Measurements from ENCODE around the gene ASAP2. TPM values are rescaled to one million over a fixed set of nuclear protein-coding genes. Genes with fewer than 3 reads are reported as not detected.

ASAP2 gene
- total RNA-seq, 4 donors from 2014 or later, result 28.2 to 38.0 (median 31.7) TPM

DNA sequence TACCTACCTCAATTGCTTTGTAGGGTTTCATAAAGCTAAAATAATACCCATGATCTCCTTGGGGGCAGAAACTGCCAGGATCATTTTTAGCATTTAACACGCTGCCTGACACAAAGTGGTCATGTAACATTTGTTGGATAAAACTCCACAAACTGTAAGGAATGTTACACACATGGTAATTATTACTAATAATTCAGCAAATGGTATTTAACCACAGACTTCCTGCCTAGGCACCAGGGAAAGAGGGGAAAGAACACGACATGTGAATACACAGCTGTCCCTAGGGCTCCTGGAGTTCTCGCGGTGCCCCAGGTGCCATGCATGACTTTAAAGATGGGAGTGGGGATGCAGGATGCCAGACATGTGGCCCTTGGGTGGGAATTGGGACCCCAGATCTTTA, 43.5 kb downstream of the ASAP2 start:
- peaks cover 0 to 67% (median 32%) of the 10 kb centered on the region in 4 donors for H3K4me1 ChIP-seq
- H3K27ac ChIP-seq, result peak overlapping the region in 2 of 4 donors; percentile 56 to 68
- TF ChIP-seq EP300 (IDR thresholded peaks at IDR 0.05) (no peak), POLR2A (IDR thresholded peaks at IDR 0.05) (no peak), CTCF (IDR thresholded peaks at IDR 0.05) (no peak)
- no peaks in the 10 kb centered on the region for H3K27me3 ChIP-seq
- H3K9me3 ChIP-seq, result no peaks in the 10 kb centered on the region
- H3K36me3 ChIP-seq, result no peaks in the 10 kb centered on the region
- no peak overlapping the region for H3K4me3 ChIP-seq
- 72 to 92% methylated on average over 4 of the region's 4 CpGs for WGBS, 2 donors
- no peak for DNase-seq (ENCODE audit: low spot score in 2 of 2)

DNA sequence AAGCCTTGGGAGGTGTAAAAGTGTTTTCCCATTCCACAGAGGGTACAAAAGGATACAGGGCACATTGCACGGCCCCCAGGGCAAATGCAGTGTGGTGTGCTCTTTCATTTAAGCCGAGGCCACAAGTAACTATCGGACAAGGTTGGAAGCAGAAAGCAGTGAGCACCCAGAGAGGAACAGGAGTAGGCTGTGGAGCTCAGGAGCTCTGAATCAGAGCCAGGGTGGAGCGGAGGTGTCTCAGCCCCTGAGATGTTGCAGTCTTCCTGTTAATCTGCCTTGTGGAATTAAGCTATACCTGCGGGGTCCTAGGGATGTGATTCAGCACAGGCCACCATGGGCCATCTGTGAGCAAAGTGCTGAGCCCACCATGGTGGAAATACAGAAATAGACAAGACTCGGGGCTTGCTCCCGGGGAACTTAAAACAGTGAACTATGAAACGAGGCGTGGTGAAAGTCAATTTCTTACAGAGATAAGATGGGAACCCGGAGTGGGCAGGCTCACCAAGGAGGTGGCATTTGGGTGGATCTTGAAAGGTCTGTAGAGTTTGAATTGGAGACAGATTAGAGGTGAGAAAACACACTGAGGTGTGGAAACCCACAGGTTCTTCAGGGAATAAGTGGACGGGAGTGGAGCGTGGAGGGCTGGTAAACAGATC, 44.0 kb downstream of the ASAP2 start:
- no peak for DNase-seq (ENCODE audit: low spot score in 2 of 2)
- Histone ChIP-seq H3K27me3 (no peaks in the 10 kb centered on the region), H3K4me1 (peaks cover 0 to 68% (median 32%) of the 10 kb centered on the region in 4 donors), H3K27ac (peak overlapping the region in 2 of 4 donors; percentile 54 to 68), H3K9me3 (no peaks in the 10 kb centered on the region), H3K4me3 (no peak overlapping the region), H3K36me3 (no peaks in the 10 kb centered on the region)
- 90% methylated on average over 12 of the region's 12 CpGs for WGBS, 2 donors
- TF ChIP-seq EP300 (IDR thresholded peaks at IDR 0.05) (no peak), CTCF (IDR thresholded peaks at IDR 0.05) (no peak), POLR2A (IDR thresholded peaks at IDR 0.05) (no peak)

- peak in 1 of 2 donors; percentile 43 for DNase-seq (ENCODE audit: low spot score in 2 of 2)
- no peaks in the 10 kb centered on the region for H3K9me3 ChIP-seq
- 69 to 72% methylated on average over 16 of the region's 16 CpGs for WGBS, 2 donors
- peaks cover 0 to 68% (median 36%) of the 10 kb centered on the region in 4 donors for H3K4me1 ChIP-seq
- no peaks in the 10 kb centered on the region for H3K36me3 ChIP-seq
- H3K27ac ChIP-seq, result peak overlapping the region in 2 of 4 donors; percentile 54 to 68
- no peaks in the 10 kb centered on the region for H3K27me3 ChIP-seq
- H3K4me3 ChIP-seq, result no peak overlapping the region
- TF ChIP-seq EP300 (IDR thresholded peaks at IDR 0.05) (peak in 1 of 2 donors; percentile 37), CTCF (IDR thresholded peaks at IDR 0.05) (no peak)
These were observed 44.8 kb downstream of the ASAP2 start for GRCh38 chr2:9251154-9252001.

DNA sequence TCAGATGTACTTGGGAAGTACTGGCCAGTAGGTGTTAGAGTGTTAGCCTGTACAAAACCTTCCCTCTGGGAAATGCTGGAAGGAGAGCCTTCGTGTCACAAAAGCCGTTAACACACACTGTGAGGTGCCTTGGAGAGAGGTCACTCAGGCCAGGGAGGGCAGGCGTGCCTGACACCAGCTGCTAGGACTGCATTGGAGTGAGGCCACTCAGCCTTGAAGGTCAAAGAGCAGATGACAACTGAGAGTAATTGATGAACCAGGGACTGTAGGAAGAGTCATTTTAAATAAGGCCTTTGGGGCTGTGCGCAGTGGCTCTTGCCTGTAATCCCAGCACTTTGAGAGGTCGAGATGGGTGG, 45.4 kb downstream of the ASAP2 start:
- Histone ChIP-seq H3K9me3 (no peaks in the 10 kb centered on the region), H3K4me1 (peaks cover 0 to 68% (median 39%) of the 10 kb centered on the region in 4 donors), H3K27ac (peak overlapping the region in 2 of 4 donors; percentile 54 to 68), H3K36me3 (no peaks in the 10 kb centered on the region), H3K4me3 (no peak overlapping the region), H3K27me3 (no peaks in the 10 kb centered on the region)
- no peak for DNase-seq (ENCODE audit: low spot score in 2 of 2)
- TF ChIP-seq EP300 (IDR thresholded peaks at IDR 0.05) (no peak), POLR2A (IDR thresholded peaks at IDR 0.05) (no peak), CTCF (IDR thresholded peaks at IDR 0.05) (no peak)
- 58 to 64% methylated on average over 5 of the region's 5 CpGs for WGBS, 2 donors

GRCh38 chr2:9255416-9255815, 48.8 kb downstream of the ASAP2 start:
- no peaks in the 10 kb centered on the region for H3K27me3 ChIP-seq
- 84 to 87% methylated on average over 4 of the region's 4 CpGs for WGBS, 2 donors
- H3K4me1 ChIP-seq, result peaks cover 0 to 68% (median 36%) of the 10 kb centered on the region in 4 donors
- no peak overlapping the region for H3K4me3 ChIP-seq
- no peak for DNase-seq (ENCODE audit: low spot score in 2 of 2)
- TF ChIP-seq EP300 (IDR thresholded peaks at IDR 0.05), result no peak
- TF ChIP-seq POLR2A (IDR thresholded peaks at IDR 0.05), result no peak
- TF ChIP-seq CTCF (IDR thresholded peaks at IDR 0.05), result no peak
- no peaks in the 10 kb centered on the region for H3K9me3 ChIP-seq
- H3K36me3 ChIP-seq, result no peaks in the 10 kb centered on the region
- H3K27ac ChIP-seq, result peak overlapping the region in 1 of 4 donors; percentile 32

Data from tibial nerve (tissue), 4 donors.